ENCODE results near the gene PDHX.

PDHX gene

DNA sequence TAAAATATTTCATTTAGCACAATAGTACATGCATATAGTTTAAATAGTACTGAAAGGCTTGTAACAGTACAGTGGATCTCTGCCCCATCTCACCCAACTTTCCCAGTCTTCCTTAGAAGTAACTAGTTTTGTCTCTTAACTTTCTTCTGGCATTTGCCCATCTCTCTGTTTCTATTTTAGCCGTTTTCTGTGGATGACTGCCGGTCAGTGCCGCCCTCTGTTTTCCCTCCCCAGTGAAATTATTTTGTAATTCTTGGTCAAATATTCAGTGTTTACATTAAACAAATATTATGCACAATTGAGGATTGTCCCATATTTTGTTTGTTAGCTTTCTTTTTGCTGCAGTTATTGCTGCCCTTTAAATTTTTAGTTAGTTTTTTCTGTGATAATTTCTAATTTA lies 8.3 kb downstream of the PDHX start:
- H3K4me3 Mint-ChIP-seq, result no peak overlapping the region
- no peaks in the 10 kb centered on the region for H3K27me3 Mint-ChIP-seq (ENCODE audit: low read depth)
- peaks cover 13% of the 10 kb centered on the region for H3K4me1 Mint-ChIP-seq (ENCODE audit: low read depth)
- no peak overlapping the region for H3K27ac Mint-ChIP-seq
- no peaks in the 10 kb centered on the region for H3K9me3 Mint-ChIP-seq
- peaks cover 3% of the 10 kb centered on the region for H3K36me3 Mint-ChIP-seq (ENCODE audit: low read depth)
- DNase-seq (ENCODE audit: low spot score), result no peak

DNA sequence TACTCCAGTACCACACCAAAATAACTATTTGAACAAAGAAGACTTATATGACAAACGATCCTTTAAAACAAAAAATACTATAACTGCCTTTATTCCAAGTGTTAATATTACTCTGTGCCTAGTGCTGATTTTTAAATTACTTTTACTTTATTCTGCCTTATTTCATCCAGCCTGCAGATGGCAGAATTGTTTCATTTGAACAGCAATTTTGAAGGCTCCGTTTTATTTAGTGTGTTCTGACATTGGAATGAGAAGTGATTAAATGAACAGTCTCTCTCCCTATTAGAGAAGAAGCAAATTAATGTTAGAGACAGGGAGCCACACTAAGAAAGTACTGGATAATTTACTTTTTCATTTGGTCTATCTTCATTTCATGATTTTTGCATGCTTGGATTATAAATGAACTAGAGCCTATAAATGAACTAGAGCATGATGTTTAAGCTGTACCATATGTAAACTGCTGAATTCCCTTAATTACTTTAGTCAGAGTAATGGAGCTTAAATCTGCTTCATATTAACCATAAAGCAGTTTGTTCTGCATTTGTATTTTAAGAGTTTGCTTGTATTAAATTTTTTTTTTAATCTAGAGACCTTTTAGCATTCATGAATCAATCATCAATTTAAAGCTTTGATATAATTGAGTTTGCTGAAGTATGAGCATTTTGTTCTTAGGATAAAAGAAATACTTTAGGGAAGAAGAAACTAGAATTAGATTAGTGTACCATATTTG lies 9.8 kb downstream of the PDHX start:
- Mint-ChIP-seq H3K27me3 (ENCODE audit: low read depth) (no peaks in the 10 kb centered on the region), H3K27ac (no peak overlapping the region), H3K4me1 (ENCODE audit: low read depth) (peaks cover 15% of the 10 kb centered on the region), H3K4me3 (no peak overlapping the region), H3K36me3 (ENCODE audit: low read depth) (peaks cover 4% of the 10 kb centered on the region), H3K9me3 (no peaks in the 10 kb centered on the region)
- no peak for DNase-seq (ENCODE audit: low spot score)

DNA sequence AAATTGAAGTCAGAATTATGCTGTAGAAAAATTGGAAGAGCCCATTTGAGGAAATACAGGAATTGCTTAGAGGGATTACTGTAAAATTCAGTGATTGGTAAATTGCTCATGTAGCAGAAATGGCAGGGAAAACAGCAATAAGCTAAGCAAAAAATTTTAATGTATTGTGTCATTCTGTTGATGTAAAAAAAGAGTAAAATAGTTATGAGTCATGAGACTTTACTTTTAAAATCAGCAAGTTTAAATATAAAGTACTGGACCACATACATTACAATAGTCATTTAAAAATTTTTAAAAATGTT lies 10.4 kb downstream of the PDHX start:
- Mint-ChIP-seq H3K27me3 (ENCODE audit: low read depth) (no peaks in the 10 kb centered on the region), H3K4me3 (no peak overlapping the region), H3K4me1 (ENCODE audit: low read depth) (peaks cover 15% of the 10 kb centered on the region), H3K36me3 (ENCODE audit: low read depth) (peaks cover 6% of the 10 kb centered on the region), H3K9me3 (no peaks in the 10 kb centered on the region), H3K27ac (no peak overlapping the region)
- no peak for DNase-seq (ENCODE audit: low spot score)

DNA sequence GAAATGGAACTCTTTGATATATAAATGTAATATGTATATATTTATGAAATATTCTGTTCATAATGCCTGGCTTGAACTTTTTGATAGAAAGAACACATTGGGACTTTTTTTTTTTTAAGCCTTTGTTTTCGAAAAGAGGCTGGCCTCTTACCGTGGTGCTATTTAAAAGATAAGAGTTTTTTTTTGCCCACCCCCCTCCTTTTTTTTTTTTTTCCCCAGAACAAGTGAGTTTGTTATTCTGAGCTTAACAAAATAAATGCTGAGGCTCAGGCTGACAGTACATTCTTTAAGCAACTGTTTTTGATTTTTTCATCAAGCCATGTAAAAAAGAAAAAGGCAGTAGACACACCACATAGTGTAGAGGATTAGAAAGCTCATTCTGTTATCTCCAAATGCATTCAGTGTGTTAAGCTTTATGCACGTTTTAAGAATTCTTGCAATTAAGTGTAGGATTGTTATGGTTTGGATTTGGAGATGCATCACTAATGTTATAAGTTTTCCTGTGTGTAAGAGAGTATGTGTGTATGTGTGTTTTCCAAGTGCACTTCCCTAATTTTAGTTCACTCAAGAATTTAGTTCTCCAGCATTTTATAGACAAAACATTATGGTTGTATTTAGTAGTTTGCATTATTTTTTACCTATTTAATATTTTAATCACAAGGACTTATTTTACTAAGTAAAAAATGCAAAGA lies 12.0 kb downstream of the PDHX start:
- no peak for DNase-seq (ENCODE audit: low spot score)
- H3K27me3 Mint-ChIP-seq (ENCODE audit: low read depth), result no peaks in the 10 kb centered on the region
- H3K9me3 Mint-ChIP-seq, result no peaks in the 10 kb centered on the region
- H3K27ac Mint-ChIP-seq, result no peak overlapping the region
- peaks cover 6% of the 10 kb centered on the region for H3K36me3 Mint-ChIP-seq (ENCODE audit: low read depth)
- no peak overlapping the region for H3K4me3 Mint-ChIP-seq
- H3K4me1 Mint-ChIP-seq (ENCODE audit: low read depth), result peaks cover 15% of the 10 kb centered on the region

DNA sequence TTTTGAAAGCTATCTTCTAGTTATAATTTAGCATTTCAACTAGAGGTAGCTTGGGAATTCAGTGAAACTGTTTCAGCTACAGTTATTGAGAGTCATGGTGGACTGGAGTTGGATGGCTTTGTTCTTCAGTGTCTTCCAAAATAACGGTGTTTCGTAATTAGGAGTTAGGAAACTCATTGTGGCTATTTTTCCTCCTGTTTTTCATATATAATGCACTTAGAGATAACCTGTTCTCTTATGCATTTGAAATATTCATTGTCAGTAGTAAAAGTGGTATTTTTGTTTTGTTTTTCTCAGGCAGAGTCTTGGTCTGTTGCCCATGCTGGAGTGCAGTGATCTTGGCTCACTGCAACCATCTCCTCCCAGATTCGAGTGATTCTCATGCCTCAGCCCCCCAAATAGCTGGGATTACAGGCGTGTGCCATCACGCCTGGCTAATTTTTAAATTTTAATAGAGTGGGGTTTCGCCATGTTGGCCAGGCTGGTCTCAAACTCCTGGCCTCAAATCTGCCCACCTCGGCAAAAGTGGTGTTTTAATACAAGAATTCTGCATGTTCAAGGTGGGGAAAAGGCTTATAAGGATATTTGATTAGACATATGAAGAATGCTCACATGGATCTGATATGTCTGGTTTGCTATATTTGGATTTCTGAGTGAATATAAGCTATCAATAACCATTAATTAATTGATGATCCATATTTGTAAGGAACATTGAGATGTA lies 12.7 kb downstream of the PDHX start:
- Mint-ChIP-seq H3K4me3 (no peak overlapping the region), H3K36me3 (ENCODE audit: low read depth) (peaks cover 7% of the 10 kb centered on the region), H3K4me1 (ENCODE audit: low read depth) (peaks cover 15% of the 10 kb centered on the region), H3K9me3 (no peaks in the 10 kb centered on the region), H3K27me3 (ENCODE audit: low read depth) (no peaks in the 10 kb centered on the region), H3K27ac (no peak overlapping the region)
- no peak for DNase-seq (ENCODE audit: low spot score)

- no peaks in the 10 kb centered on the region for H3K9me3 Mint-ChIP-seq
- H3K4me3 Mint-ChIP-seq, result no peak overlapping the region
- peaks cover 9% of the 10 kb centered on the region for H3K36me3 Mint-ChIP-seq (ENCODE audit: low read depth)
- no peak overlapping the region for H3K27ac Mint-ChIP-seq
- no peak for DNase-seq (ENCODE audit: low spot score)
- peaks cover 15% of the 10 kb centered on the region for H3K4me1 Mint-ChIP-seq (ENCODE audit: low read depth)
- no peaks in the 10 kb centered on the region for H3K27me3 Mint-ChIP-seq (ENCODE audit: low read depth)
Observed at GRCh38 chr11:34929794-34930763, 13.7 kb downstream of the PDHX start.

- peaks cover 15% of the 10 kb centered on the region for H3K36me3 Mint-ChIP-seq (ENCODE audit: low read depth)
- no peaks in the 10 kb centered on the region for H3K9me3 Mint-ChIP-seq
- H3K4me1 Mint-ChIP-seq (ENCODE audit: low read depth), result peaks cover 11% of the 10 kb centered on the region
- H3K4me3 Mint-ChIP-seq, result no peak overlapping the region
- no peaks in the 10 kb centered on the region for H3K27me3 Mint-ChIP-seq (ENCODE audit: low read depth)
- no peak for DNase-seq (ENCODE audit: low spot score)
- H3K27ac Mint-ChIP-seq, result no peak overlapping the region
Observed at GRCh38 chr11:34936945-34937629, 20.7 kb downstream of the PDHX start.

DNA sequence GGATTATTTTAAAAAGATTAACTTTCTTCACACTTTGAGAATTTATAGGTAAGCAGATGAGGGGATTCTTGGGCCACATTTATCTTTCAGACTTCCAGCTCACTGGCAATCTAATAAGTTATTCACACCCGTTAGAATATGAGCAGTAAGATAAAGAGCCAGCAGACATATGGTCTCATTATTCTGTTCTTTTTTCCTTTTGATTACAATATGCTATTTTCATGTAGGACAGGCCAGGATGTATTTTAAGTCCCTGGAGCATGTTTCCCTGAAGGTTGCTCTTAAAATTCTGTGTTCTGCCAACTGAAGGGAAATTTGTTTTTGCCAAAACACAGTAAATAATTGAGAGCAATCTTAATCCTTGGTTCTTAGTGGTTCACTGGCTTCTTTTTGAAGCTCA lies 22.2 kb downstream of the PDHX start:
- Mint-ChIP-seq H3K4me1 (ENCODE audit: low read depth) (peaks cover 13% of the 10 kb centered on the region), H3K27me3 (ENCODE audit: low read depth) (no peaks in the 10 kb centered on the region), H3K27ac (no peak overlapping the region), H3K9me3 (no peaks in the 10 kb centered on the region), H3K4me3 (no peak overlapping the region), H3K36me3 (ENCODE audit: low read depth) (peaks cover 15% of the 10 kb centered on the region)
- no peak for DNase-seq (ENCODE audit: low spot score)

GRCh38 chr11:34940026-34940677 lies 23.7 kb downstream of the PDHX start:
- Mint-ChIP-seq H3K36me3 (ENCODE audit: low read depth) (peaks cover 17% of the 10 kb centered on the region), H3K9me3 (peaks cover 5% of the 10 kb centered on the region), H3K4me1 (ENCODE audit: low read depth) (peaks cover 13% of the 10 kb centered on the region), H3K27ac (no peak overlapping the region), H3K27me3 (ENCODE audit: low read depth) (no peaks in the 10 kb centered on the region), H3K4me3 (no peak overlapping the region)
- no peak for DNase-seq (ENCODE audit: low spot score)

DNA sequence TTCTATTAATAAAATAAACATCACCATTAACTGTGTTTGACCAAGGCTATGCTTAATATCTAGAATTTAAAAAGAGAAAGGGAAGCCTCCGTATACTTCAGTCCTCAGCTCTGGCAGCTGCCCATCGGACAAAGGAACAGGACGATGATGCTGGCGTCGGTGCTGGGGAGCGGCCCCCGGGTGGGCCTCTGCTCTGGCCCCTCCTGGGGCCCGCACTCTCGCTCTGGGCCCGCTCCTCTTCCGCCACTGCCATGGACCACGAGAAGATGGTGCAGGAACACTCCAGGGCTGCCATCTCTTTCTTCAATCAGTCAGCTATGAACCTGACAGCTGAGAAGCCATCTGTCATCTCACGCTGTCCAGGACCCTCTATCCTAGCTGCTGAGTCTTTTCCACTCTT lies 25.3 kb downstream of the PDHX start:
- peaks cover 9% of the 10 kb centered on the region for H3K4me1 Mint-ChIP-seq (ENCODE audit: low read depth)
- H3K9me3 Mint-ChIP-seq, result peaks cover 5% of the 10 kb centered on the region
- no peak for DNase-seq (ENCODE audit: low spot score)
- H3K4me3 Mint-ChIP-seq, result no peak overlapping the region
- no peaks in the 10 kb centered on the region for H3K27me3 Mint-ChIP-seq (ENCODE audit: low read depth)
- H3K36me3 Mint-ChIP-seq (ENCODE audit: low read depth), result peaks cover 18% of the 10 kb centered on the region
- H3K27ac Mint-ChIP-seq, result no peak overlapping the region

DNA sequence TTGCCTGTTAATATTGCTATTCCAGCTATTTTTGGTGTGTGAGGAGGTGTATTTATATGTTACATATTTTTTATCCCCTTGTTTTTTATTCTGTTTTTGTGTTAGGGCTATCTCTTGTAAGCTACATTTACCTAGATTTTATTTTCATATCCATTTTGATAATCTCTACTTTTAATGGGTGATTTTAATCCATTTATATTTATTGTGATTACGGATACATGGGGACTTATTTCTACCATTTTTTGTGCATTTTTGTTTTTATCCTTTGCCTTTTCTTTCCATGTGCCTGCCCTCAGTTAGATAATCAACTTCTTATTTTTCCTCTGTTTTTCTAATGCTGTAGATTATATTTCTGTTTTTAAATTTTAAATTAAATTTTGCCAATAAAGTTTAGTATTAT lies 28.3 kb downstream of the PDHX start:
- Mint-ChIP-seq H3K27ac (no peak overlapping the region), H3K9me3 (peaks cover 5% of the 10 kb centered on the region), H3K4me3 (no peak overlapping the region), H3K27me3 (ENCODE audit: low read depth) (no peaks in the 10 kb centered on the region), H3K36me3 (ENCODE audit: low read depth) (peaks cover 18% of the 10 kb centered on the region), H3K4me1 (ENCODE audit: low read depth) (peaks cover 3% of the 10 kb centered on the region)
- no peak for DNase-seq (ENCODE audit: low spot score)

GRCh38 chr11:34948696-34949095 lies 32.3 kb downstream of the PDHX start:
- Mint-ChIP-seq H3K4me3 (no peak overlapping the region), H3K27ac (no peak overlapping the region), H3K27me3 (ENCODE audit: low read depth) (no peaks in the 10 kb centered on the region), H3K9me3 (peaks cover 5% of the 10 kb centered on the region), H3K36me3 (ENCODE audit: low read depth) (peaks cover 23% of the 10 kb centered on the region), H3K4me1 (ENCODE audit: low read depth) (peaks cover 2% of the 10 kb centered on the region)
- DNase-seq (ENCODE audit: low spot score), result no peak

DNA sequence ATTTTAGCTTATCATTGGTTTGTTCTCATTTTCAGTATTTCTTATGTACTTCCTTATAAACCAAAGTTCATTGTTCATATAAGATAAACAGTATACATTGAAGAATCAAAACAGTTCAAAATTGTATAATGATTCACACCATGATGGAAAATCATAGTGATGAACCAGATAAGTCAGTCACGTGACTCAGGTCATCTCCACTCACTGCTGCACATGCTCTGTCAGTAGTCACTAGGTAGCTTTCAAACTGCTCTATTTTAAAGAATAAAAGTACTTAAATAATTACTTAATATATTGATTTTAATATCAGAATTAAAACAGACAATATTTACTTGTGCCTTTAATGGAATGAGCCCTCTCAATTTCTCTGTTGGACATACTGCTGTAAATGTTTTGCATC lies 37.5 kb downstream of the PDHX start:
- H3K27ac Mint-ChIP-seq, result no peak overlapping the region
- H3K4me3 Mint-ChIP-seq, result no peak overlapping the region
- no peak for DNase-seq (ENCODE audit: low spot score)
- no peaks in the 10 kb centered on the region for H3K27me3 Mint-ChIP-seq (ENCODE audit: low read depth)
- no peaks in the 10 kb centered on the region for H3K4me1 Mint-ChIP-seq (ENCODE audit: low read depth)
- peaks cover 7% of the 10 kb centered on the region for H3K36me3 Mint-ChIP-seq (ENCODE audit: low read depth)
- H3K9me3 Mint-ChIP-seq, result no peaks in the 10 kb centered on the region
